Body of pancreas (tissue), 4 donors: ENCODE results near the gene VRTN. TPM values are rescaled to one million over a fixed set of nuclear protein-coding genes. Genes with fewer than 3 reads are reported as not detected.
"Not testable (repeated sequence)": the region's sequence is repeated elsewhere in the genome, so short reads cannot be mapped to it uniquely, and the experiment has no call there.

ENCODE experiments used
- ATAC-seq: fragments of 150-250 bp; one replicate; pipeline ENCODE4 v1.9.1; 2016
- DNase-seq, 4 donors: peaks; one replicate each; pipeline ENCODE4 v3.0.0-alpha.2; 2019
- H3K27ac ChIP-seq, 4 donors: fragments of 200-600 bp; sonication (generic); 1 replicate in 3 of 4; 2 replicates in 1 of 4; pipeline versions ENCODE4 v1.5.1 to v1.6.1; 2016 to 2019; ENCODE audit warnings: mild to moderate bottlenecking in 1 of 4, mixed read lengths in 1 of 4, moderate library complexity in 1 of 4
- H3K27me3 ChIP-seq, 2 donors: fragments of 200-600 bp; sonication (generic); one replicate each; pipeline ENCODE4 v1.6.0; 2016; ENCODE audit warnings: mild to moderate bottlenecking in 1 of 2
- H3K36me3 ChIP-seq, 2 donors: fragments of 200-600 bp; sonication (generic); replicated peaks in 1 of 2; 2 replicates each; pipeline ENCODE4 v1.5.1; 2016; ENCODE audit warnings: low read depth in 2 of 2; ENCODE audit not compliant: insufficient read depth in 1 of 2
- H3K4me1 ChIP-seq: fragments of 200-600 bp; sonication (generic); one replicate; pipeline ENCODE4 v1.6.0; 2016
- H3K4me3 ChIP-seq, 2 donors: fragments of 200-600 bp; sonication (generic); 1 replicate in 1 of 2; 2 replicates in 1 of 2; pipeline ENCODE4 v1.5.1; 2016 to 2019
- H3K9me3 ChIP-seq, 3 donors: fragments of 200-600 bp; sonication (generic); 1 replicate in 2 of 3; 2 replicates in 1 of 3; pipeline ENCODE4 v1.5.1; 2016
- CTCF ChIP-seq, 7 experiments: fragments of 450-650 bp in 4 of 7; fragments of 200-600 bp in 3 of 7; sonication (generic) in 3 of 7; IDR thresholded peaks; one replicate each; pipeline ENCODE4 v1.5.1; 2016 to 2019; ENCODE audit warnings: antibody characterized with exemption in 7 of 7
- POLR2A ChIP-seq, 3 donors: fragments of 450-650 bp; IDR thresholded peaks; one replicate each; pipeline ENCODE4 v1.6.1; 2016; ENCODE audit warnings: antibody characterized with exemption in 3 of 3, mild to moderate bottlenecking in 2 of 3
- WGBS, 2 donors: methylation state at CpG; one replicate each; pipeline ENCODE4 v1.1.5; 2017; 5-methylcytosine and 5-hydroxymethylcytosine counted together
- intact Hi-C: fragments of 100-400 bp; cut with DNase I; formaldehyde crosslinking; loops from one replicate; pipeline ENCODE4 v1.15.1; 2023
- total RNA-seq, 2 donors: library from RNA; depleted of rRNA; stranded (reverse); fragments of >200 nt; gene quantifications; one replicate each; pipeline ENCODE4 v1.1.0, GENCODE V29; 2016

VRTN gene
- total RNA-seq, 2 donors from 2014 or later, result not detected

DNA sequence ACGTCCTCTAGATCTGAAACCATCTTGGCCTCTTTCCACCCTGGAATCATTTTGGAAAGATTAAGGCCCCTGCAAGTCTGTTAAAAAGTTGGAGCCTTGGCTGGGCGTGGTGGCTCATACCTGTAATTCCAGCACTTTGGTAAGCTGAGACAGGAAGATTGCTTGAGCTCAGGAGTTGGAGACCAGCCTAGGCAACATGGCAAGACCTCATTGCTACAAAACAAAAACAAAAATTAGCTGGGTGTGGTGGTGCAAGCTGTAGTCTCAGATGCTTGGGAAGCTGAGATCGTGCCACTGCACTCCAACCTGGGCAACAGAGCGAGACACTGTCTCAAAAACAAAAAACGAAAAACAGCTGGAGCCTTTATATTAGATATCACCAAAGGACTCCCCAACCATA, 34.7 kb upstream of the VRTN start:
- Histone ChIP-seq H3K27me3 (no peaks in the 10 kb centered on the region), H3K4me3 (no peak overlapping the region), H3K4me1 (no peaks in the 10 kb centered on the region), H3K36me3 (no peaks in the 10 kb centered on the region), H3K9me3 (no peaks in the 10 kb centered on the region), H3K27ac (no peak overlapping the region)
- WGBS, 2 donors, result 74% methylated on average over 5 of the region's 5 CpGs
- DNase-seq (no peak), ATAC-seq (no peak)
- intact Hi-C loops, result no loop called here
- no peak for TF ChIP-seq POLR2A (IDR thresholded peaks at IDR 0.05)
- TF ChIP-seq CTCF (IDR thresholded peaks at IDR 0.05), result no peak

GRCh38 chr14:74314576-74314975, 33.7 kb upstream of the VRTN start:
- ATAC-seq (no peak), DNase-seq (no peak)
- intact Hi-C loops, result no loop called here
- Histone ChIP-seq H3K27ac (no peak overlapping the region), H3K4me3 (no peak overlapping the region), H3K27me3 (no peaks in the 10 kb centered on the region), H3K4me1 (no peaks in the 10 kb centered on the region), H3K9me3 (no peaks in the 10 kb centered on the region), H3K36me3 (no peaks in the 10 kb centered on the region)
- 90 to 92% methylated on average over 4 of the region's 4 CpGs for WGBS, 2 donors
- TF ChIP-seq CTCF (IDR thresholded peaks at IDR 0.05), result no peak
- TF ChIP-seq POLR2A (IDR thresholded peaks at IDR 0.05), result no peak

GRCh38 chr14:74324931-74325361, 23.3 kb upstream of the VRTN start:
- Histone ChIP-seq H3K27ac (no peak overlapping the region), H3K27me3 (no peaks in the 10 kb centered on the region), H3K36me3 (no peaks in the 10 kb centered on the region), H3K4me3 (no peak overlapping the region), H3K9me3 (no peaks in the 10 kb centered on the region), H3K4me1 (no peaks in the 10 kb centered on the region)
- WGBS, 2 donors, result 43 to 47% methylated on average over 3 of the region's 3 CpGs
- no peak for ATAC-seq
- intact Hi-C loops, result no loop called here
- no peak for TF ChIP-seq POLR2A (IDR thresholded peaks at IDR 0.05)
- TF ChIP-seq CTCF (IDR thresholded peaks at IDR 0.05), result peak; percentile 39 to 72 (median 57)
- peak in 1 of 4 donors; percentile 13 for DNase-seq

DNA sequence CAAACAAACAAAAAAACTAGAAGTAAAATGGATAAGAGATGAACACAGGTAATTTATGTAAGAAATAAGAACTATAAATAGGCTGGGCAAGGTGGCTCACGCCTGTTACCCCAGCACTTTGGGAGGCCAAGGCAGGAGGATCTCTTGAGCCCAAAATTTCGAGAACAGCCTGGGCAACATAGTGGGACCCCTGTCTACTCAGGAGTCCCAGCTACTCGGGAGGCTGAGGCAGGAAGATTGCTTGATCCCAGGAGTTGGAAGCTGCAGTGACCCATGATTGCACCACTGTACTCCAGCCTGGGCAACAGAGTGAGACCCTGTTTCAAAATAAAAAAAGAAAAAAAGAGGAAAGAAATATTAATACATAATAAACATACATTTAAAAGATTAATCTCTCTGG, 22.8 kb upstream of the VRTN start:
- Histone ChIP-seq H3K27ac (no peak overlapping the region), H3K4me1 (no peaks in the 10 kb centered on the region), H3K27me3 (no peaks in the 10 kb centered on the region), H3K4me3 (no peak overlapping the region), H3K9me3 (no peaks in the 10 kb centered on the region), H3K36me3 (no peaks in the 10 kb centered on the region)
- TF ChIP-seq POLR2A (IDR thresholded peaks at IDR 0.05) (no peak), CTCF (IDR thresholded peaks at IDR 0.05) (no peak)
- no peak for ATAC-seq
- DNase-seq, result no peak
- intact Hi-C loops, result no loop called here
- 52 to 62% methylated on average over 3 of the region's 3 CpGs for WGBS, 2 donors

GRCh38 chr14:74326369-74327152, 21.7 kb upstream of the VRTN start:
- intact Hi-C loops, result no loop called here
- Histone ChIP-seq H3K9me3 (no peaks in the 10 kb centered on the region), H3K36me3 (no peaks in the 10 kb centered on the region), H3K4me1 (no peaks in the 10 kb centered on the region), H3K27me3 (no peaks in the 10 kb centered on the region), H3K4me3 (no peak overlapping the region), H3K27ac (no peak overlapping the region)
- ATAC-seq (no peak), DNase-seq (no peak)
- WGBS, 2 donors, result 47 to 50% methylated on average over 10 of the region's 10 CpGs
- TF ChIP-seq CTCF (IDR thresholded peaks at IDR 0.05), result no peak
- TF ChIP-seq POLR2A (IDR thresholded peaks at IDR 0.05), result no peak

- ATAC-seq, H3K4me1 ChIP-seq, H3K9me3 ChIP-seq, intact Hi-C loops, H3K27me3 ChIP-seq, DNase-seq, H3K27ac ChIP-seq, H3K36me3 ChIP-seq, H3K4me3 ChIP-seq: not testable (repeated sequence)
- 87 to 88% methylated on average over 9 of the region's 9 CpGs for WGBS, 2 donors
These were observed 18.2 kb upstream of the VRTN start for GRCh38 chr14:74329950-74330552.
